RPMI7951 (cell line): ENCODE measurements around the gene MLLT10. TPM values are rescaled to one million over a fixed set of nuclear protein-coding genes. Genes with fewer than 3 reads are reported as not detected.

Experiments used
- DNase-seq: peaks from one replicate; pipeline ENCODE4 v3.0.0-alpha.2; 2012; ENCODE audit warnings: low read depth
- total RNA-seq: library from RNA; depleted of rRNA; stranded (reverse); fragments of >200 nt; shearing (Covaris generic); gene quantifications from 2 replicates; pipeline ENCODE4 v1.2.3, GENCODE V29; 2014

The MLLT10 gene
- total RNA-seq, 1 experiment from 2014 or later = 42.1 TPM

DNA sequence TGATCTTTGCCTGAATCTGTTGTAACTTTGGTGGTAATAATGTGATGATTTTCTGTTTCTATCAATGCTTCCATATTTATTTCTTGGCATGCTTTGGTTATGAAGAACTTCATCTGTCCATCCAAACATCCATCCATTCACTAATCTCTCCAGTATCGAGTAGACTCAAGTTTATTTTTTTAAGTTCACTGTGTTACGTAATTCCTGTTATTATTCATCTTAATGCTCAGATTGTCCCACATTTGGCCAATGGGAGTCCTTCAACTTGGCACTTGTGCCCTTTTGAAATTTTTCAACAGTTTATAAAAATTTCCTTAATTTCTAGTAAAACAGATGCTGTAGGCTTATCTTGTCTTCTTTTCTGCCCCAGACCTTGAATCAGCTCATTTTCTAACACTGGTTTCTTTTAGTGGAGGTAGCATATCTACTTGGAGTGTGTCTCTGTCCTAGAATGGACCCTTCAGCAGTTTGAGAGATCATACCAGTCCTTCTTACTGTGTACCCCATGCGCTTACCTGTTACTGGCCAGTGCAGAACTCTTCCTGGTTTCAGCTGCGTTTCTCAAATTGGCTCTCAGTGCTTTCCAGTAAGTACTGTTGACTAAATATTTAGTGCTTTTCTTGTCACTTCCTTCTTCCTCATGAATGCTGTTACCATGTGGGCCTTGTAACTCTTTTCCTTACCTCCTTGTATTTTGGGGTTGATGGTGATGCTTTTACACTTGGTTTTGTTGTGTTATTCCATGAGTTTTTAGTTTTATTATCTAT lies 100.8 kb downstream of the MLLT10 start:
- no peak for DNase-seq

DNA sequence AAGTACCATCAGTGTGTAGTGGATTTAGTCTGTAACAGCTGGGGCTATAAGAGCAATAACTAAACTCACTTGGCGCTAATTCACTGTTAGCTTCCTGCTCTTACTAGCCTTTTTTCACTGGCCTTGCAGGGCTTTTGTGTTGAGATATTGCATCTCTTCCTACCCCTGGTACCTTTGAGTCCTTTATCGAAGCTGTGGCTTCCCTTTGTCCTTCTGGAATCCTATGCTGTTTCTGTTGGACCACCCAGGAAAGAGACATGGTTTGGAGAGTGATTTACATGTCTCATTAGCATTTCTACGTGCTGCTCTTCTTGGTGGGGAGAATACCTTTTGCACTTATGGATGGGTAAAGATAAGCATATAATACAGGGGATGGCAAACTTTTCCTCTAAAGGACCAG lies 103.8 kb downstream of the MLLT10 start:
- DNase-seq = no peak

DNA sequence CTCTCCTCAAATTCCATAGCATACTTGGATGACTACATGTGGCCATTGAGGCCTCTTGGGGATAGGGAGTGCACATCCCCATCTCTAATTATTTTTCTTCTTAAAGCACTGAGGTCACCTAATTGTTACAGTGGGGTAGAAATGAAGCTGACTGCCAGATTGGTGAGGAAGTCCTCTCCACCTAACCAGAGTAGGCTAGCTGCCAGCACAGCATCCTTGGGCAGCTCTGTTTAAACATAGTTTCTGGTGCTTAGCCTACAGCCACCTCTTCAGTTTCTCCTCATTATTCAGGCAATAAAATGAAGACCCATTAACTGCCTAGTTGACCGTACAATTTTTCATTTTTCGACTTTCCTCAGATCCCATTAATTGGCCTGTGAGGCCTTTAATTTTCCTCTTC lies 104.6 kb downstream of the MLLT10 start:
- DNase-seq = no peak

DNA sequence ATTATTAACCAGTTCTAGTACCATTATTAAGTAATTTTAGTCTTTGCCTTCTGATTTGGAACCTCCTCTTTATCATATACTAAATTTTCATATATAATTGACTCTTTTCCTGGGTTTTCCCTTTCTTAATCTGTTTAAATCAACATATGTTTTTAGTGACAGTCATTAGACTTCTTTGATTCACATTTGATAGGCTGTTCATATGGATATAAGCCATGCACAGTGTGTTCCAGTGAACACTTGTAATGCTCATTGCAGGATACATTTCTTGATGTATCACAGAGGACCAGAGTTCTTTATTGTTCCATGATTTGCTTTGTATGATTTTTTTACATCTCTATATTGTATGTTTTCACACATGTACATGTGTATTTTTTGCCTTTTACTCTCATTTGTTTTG lies 114.0 kb downstream of the MLLT10 start:
- no peak for DNase-seq

DNA sequence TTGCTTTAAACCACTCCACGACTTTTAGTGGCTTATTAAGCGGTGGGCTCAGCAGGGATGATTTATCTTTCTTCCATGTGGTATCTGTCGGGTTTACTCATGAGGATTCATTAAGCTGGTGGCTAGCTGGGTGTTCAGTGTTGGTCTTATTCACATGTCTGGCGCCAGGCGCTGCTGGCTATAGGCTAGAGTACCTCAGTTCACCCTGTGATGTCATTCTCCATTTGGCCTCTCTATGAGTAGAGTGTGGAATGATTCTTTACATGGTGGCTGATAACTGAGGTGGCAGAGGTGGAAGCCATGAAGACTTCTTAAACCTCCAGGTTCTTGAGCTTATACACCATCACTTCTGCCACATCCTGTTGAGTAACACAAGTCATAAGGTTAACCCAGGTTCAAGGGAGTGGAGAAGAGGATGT lies 115.4 kb downstream of the MLLT10 start:
- peak; percentile 26 for DNase-seq

DNA sequence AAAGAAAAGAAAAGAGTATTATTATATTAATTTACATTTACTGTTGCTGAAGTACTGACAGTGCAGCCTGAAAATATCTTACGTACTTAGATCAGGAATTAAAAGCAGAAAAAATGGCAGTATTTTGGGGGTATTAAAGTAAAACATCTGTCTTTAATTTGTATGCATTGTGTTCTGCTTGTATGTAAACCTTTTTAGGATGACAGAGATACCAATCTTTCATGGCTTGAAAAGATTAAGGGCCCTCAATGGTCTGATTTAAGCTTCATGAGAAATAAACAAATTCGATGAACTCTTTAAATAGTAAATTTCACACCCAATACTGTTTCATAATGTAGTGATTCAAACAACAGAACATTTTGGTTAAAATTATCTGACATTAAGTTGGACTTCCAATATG lies 116.3 kb downstream of the MLLT10 start:
- no peak for DNase-seq

DNA sequence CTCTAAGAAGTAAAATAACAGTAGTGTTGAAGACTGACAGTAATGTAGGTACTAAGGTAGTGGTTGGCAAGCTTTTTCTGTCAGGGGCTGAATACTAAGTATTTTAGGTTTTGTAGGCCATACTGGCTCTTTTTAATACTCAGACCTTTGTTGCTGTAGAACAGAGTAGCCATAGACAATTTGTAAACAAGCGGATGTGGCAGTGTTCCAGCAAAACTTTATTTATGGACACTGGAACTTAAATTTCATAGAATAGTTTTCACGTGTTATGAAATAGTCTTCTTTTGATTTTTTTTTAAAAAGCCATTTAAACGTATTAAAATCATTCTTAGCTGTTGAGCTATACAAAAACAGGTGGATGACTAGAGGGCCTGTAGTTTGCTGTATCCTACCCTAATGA lies 121.2 kb downstream of the MLLT10 start:
- DNase-seq = no peak

DNA sequence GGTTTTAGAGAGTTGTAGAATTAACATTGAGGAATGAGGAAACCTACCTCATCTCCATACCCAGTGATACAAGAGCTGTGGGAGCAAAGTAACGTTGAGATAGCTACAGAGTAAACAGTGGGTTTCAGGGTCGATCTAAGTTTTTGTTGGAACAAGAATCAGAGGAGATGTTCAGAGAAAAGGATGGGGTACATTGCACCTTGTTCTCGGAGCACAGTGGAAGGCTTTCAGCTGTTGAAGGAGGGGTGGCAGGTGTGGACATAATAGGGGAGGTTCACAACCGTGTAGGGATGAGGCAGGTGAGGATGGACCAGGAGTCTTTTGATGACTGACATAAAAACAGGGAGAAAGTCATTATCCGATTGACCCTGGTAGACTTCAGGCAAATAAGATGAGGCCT lies 121.7 kb downstream of the MLLT10 start:
- DNase-seq = no peak

DNA sequence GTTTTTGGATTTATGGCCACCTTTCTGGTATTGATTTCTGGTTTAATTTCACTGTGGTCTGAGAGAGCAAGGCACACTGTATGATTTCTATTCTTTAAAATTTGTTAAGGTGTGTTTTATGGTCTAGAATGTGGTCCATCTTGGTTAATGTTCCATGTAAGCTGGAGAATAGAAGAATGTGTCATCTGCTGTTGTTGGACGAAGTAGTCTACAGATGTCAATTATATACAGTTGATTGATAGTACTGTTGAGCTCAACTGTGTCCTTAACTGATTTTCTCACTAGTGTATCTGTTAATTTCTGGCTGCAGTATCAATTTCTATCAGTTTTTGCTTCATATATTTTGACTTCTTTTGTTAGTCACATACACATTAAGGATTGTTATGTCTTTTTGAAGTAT lies 127.1 kb downstream of the MLLT10 start:
- no peak for DNase-seq

DNA sequence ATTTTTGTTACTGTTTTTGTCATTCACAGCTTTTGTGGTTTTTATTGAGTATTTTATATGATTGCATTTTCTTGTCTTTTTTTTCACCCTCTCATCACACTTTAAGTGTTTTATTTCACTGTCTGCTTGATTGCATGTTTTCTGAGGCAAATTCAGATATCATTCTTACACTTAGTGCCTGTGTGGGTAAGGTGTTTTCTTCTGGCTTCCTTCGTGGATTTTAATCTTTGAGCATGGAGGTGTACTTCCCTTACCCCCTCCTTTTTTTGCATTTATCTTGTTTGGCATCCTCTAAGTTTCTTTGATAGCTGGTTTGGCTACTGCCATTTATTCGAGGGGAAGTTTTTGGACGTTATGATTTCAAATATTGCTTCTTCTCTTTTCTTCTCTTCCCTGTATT lies 127.9 kb downstream of the MLLT10 start:
- DNase-seq = no peak

DNA sequence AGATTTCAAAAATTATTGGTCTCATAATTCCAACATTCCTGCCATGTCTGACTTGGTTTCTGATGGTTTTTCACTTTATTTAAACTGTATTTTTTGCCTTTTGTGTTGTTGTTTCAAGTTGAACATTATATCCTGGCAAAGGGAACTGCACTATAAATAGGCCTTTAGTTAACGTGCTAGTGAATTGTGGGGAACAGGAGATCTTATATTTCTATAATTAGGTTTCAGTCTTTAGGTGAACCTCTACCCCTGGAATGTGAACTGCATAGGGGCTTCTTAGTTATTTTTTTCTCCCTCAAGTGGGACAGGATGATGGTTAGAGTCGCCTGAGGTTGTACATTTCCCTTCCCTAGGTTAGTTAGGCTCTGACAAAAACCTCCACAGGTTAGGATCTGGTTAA lies 128.6 kb downstream of the MLLT10 start:
- no peak for DNase-seq

DNA sequence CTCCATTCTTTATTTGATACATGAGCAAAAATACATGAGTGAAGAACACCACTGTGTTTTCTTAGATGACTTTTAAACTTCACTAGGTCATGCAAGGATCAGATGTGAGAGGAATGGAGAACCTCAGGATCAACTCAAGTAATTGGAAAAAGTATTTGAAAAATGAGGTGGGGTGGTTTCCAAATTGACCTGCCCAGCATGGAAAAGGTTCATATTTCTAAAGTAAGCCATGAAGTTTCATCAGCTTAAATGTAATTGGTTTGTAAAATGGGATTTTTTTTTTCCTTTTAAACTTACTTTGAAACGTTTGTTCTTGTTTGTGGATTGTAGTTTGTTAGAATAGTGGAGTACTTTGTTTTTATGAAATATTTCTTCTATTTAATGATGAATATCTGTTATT lies 134.8 kb downstream of the MLLT10 start:
- no peak for DNase-seq

DNA sequence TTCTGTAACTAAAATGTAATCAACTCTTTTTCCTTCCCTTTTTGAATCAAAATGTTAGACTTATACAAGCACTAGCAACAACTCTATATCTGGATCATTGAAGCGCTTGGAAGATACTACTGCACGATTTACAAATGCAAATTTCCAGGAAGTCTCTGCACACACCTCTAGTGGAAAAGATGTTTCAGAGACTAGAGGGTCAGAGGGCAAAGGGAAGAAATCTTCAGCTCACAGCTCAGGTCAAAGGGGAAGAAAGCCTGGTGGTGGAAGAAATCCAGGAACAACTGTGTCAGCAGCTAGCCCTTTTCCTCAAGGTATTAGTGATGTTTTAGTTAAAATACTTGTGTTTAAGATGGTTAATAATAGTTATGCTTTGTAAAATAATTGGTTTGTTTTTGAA lies 136.4 kb downstream of the MLLT10 start:
- no peak for DNase-seq

DNA sequence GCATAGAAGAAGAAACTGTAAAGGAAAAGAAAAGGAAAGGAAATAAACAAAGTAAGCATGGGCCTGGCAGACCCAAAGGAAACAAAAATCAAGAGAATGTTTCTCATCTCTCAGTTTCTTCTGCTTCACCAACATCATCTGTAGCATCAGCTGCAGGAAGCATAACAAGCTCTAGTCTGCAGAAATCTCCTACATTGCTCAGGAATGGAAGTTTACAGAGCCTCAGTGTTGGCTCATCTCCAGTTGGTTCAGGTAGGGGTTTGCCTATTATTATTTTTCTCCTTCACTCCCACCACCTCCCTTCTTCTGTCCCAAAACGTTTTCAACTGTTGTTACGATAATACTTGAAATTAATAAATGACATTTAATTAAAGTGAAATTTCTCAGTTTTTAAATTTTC lies 139.6 kb downstream of the MLLT10 start:
- DNase-seq = no peak

DNA sequence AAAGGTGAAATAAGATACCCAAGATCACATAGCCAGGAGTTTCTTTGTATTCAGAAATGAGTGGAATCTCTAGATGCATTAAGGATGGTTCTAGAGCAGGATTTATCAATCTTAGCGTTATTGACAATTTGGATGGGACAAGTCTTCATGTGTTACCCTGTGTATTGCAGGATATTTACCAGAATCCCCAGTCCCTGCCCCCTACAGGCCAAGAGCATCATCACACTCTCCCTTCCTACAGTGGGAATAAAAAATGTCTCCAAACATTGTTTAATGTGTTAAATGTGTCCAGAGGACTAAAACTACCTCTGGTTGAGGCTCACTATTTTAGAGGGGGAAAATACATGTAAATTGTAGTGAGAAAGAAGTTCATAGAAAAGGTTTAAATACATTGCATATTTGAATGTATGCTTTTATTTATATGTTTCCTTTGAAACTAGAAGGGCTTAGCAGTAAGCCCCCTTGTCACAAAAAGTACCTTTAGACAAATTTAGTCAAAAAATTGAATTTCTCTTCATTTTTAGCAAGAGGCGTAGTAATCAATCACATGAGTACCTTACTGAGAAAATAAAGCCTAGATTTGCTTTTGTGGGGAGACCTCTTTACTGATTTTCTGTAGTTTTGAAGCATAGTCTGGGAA lies 141.2 kb downstream of the MLLT10 start:
- DNase-seq = peak; percentile 43

DNA sequence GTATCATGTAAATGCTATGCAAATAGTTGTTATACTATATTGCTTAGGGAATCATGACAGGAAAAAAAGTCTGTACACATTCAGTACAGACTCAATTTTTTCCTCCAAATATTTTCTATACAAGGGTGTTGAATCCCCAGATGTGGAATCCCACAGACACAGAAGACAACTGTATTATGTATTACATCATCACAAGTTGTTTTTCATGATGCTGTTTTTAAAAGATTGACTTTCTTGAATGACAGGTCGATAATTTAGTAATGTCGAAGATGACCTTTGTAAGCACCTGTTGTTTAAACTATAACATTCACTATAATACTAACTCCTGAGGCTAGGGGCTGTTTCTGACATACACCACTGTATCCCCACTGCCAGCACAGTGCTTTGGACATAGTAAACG lies 143.5 kb downstream of the MLLT10 start:
- no peak for DNase-seq

DNA sequence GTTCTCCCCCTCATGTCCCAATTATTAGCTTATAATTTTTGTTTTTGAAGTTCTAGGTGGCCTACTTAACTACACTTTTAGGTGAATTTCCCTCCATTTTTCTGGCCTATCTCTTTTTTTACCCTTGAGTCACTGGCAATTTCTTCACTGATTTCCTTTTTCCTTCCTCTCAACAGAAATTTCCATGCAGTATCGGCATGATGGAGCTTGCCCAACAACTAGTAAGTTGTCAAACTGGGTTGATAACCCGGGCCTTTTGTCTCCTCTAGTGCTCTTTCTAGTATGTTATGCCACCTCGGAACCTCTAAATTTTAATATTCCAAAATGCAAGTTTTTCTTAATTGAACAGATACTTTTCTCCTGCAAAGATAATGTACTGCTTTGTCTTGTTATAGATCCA lies 147.1 kb downstream of the MLLT10 start:
- no peak for DNase-seq

DNA sequence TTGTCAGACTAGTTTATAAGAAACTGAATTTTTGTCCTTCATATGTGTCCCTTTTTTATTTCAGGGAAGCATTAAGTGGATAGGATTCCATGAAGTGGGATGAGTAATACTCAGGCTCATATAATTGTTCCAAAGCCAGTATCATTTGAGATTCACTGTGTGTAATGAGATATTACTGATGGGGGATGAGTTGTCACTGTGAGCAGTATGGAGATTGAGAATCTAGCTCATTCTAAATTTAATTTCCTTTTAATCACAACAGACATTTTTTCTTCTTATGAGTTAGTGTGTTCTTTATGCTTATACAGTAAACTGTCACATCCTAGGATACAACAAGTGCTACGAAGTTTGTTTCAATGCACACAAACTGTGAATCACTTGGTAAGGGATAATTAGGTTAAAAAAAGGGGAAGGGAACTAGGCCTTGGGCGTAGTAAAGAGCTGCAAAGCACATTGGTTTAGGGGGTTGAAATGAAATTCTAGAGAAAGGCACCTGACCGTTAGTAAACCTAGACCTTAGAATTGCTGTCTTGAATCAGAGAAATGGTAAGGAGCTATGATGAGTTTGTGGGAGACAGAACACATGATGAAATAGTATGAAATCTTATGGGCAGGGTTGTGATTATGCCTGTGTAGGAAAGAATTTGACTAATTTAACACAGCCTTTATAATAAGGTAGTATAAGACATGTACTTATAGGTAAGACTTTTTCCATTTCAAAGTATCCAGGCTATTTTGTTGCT lies 153.4 kb downstream of the MLLT10 start:
- DNase-seq = no peak

DNA sequence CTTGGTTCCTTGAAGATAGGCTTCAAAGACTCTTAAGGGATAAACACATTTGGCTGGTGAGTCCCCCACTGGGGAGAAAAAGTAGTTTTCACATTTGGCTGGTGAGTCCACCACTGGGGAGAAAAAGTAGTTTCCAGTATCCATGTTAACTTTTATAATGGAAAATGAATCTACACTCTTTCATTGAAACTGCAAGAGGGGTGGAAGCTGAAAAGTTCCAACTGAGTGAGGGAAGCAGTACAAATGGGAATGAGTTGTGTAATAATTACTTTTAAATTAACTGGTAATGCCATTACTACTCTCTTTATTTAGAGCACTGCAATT lies 153.9 kb downstream of the MLLT10 start:
- no peak for DNase-seq

DNA sequence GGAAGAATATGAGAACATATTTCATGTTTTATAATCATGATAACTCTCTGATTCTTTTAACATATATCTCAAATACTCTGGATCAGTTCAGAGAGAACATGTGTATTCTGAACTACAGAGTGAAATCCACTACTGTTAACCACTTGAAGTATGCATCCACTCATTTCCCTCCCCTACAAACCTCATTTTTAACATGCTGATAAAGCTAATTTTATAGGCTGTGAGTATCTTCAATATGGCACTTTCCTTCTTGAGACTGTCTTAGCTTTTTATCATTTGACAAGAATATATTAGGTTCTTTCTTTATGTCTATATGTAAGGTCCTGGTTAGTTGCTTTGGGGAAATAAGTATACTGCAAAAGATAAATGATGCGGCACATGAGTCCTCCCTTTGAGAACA lies 154.8 kb downstream of the MLLT10 start:
- DNase-seq = no peak

DNA sequence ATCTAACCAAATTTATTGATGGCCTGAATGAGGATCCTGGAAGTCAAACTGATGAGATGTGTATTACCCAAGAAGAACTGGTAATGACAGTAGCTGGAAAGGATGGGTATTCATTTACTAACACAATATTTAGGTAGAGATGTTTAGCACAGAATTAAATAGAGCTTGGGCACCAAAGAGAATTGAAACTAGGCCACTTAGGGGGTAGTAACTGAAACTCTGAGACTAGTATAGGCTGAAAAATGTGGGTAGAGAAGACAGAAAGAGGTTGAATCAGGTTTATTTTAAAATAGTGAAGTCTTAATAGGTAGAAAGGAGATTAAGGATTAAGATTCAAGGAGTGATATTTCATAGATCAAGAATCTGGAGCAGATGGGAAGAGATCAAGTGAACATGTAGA lies 155.8 kb downstream of the MLLT10 start:
- DNase-seq = no peak

DNA sequence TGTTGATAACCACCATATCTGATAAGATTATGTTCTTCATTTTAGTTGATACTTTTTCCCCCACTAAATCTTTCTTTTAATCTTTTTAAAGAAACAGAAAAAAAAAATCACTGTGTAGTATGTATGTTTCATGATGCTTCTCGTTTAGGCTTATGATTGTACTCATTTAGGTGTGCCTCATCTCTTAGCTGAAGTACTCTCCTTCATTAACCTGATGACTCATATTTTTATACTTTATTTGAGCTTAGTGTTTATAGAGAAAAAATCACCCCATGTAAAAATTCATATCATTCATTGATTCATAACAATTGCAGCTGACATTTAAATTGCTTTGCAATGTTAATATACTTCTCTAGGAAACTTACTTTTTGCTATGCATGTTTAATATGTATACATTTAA lies 158.9 kb downstream of the MLLT10 start:
- no peak for DNase-seq

DNA sequence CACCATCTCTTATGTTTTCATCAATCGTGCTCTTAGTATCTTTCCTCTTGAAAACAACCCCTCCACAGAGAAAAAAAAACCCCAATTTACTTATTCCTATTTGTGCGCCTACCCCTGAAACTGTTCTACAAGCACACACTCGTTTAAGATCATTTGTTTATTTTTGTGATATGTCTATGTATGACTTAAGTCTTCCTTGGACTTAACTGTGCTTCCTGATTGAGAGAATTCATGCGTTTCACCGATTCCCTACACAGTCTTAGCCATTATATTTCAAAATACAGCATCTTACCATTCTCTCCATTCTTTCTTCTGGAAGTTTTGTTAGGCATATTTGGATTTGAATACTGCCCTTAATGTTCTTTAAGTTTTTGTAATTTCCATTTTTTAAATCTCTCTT lies 159.4 kb downstream of the MLLT10 start:
- DNase-seq = no peak
